ENCODE data around the gene SND1. TPM values are rescaled to one million over a fixed set of nuclear protein-coding genes. Genes with fewer than 3 reads are reported as not detected.

Gene SND1
- total and polyA plus RNA-seq, 10 of the 15 experiments (the other 5 are each of a cell fraction or from before 2014, with no cell fraction given): 52.4 to 270 (median 146) TPM

GRCh38 chr7:128000854-128001265 lies 348.9 kb downstream of the SND1 start:
- H2AFZ ChIP-seq (ENCODE audit: control insufficient read depth, low read depth, low read length): no peak overlapping the region
- no peak overlapping the region for H3K4me3 ChIP-seq
- WGBS (ENCODE audit: insufficient coverage, insufficient replicate concordance, low lambda C conversion rate, missing lambda C conversion rate): 7% methylated on average over 6 of the region's 6 CpGs
- no peaks in the 10 kb centered on the region for H3K27me3 ChIP-seq (replicated peaks in 1 of 2; ENCODE audit: control insufficient read depth in 2 of 2, insufficient read depth in 2 of 2, low read length in 1 of 2)
- H3K4me1 ChIP-seq (ENCODE audit: control insufficient read depth, insufficient read depth, low read length): peaks cover 47% of the 10 kb centered on the region
- peaks cover 4% of the 10 kb centered on the region; the same call in 1 of the 2 replicates for H4K20me1 ChIP-seq (ENCODE audit: control insufficient read depth, insufficient read depth)
- RAD21 ChIA-PET (ENCODE audit: unreplicated experiment): interaction anchor here (0.8 to 1.6 kb wide), 2 partner anchors 108 to 230 kb away, joined by 3 to 5 read pairs; no protein-coding TSS in a partner anchor
- peak overlapping the region; percentile 36; the same call in 1 of the 2 replicates for H3K4me2 ChIP-seq (ENCODE audit: control insufficient read depth, insufficient read depth)
- H3K9ac ChIP-seq (ENCODE audit: control insufficient read depth, insufficient read depth, low read length): no peak overlapping the region
- H3K36me3 ChIP-seq (ENCODE audit: control insufficient read depth in 2 of 2, insufficient read depth in 2 of 2, low read length in 1 of 2): peaks cover 6 to 8% of the 10 kb centered on the region in 2 experiments; a peak in 3 of 4 replicates
- FAIRE-seq: peak; percentile 49
- 0 out of 2 replicates have a peak overlapping the region, but pooled peaks have one; percentile 20 for H3K27ac ChIP-seq (ENCODE audit: control insufficient read depth, insufficient read depth)
- H3K9me3 ChIP-seq (replicated peaks; ENCODE audit: control insufficient read depth, insufficient read depth, low read length): no peaks in the 10 kb centered on the region
- intact Hi-C loops (cut with micrococcal nuclease; ENCODE audit: unreplicated experiment): no loop called here
- peak; percentile 55 for DNase-seq (ENCODE audit: low read depth, low spot score)
- SMC1A ChIA-PET (ENCODE audit: uncharacterized antibody, unreplicated experiment): interaction anchor here (0.7 to 2.8 kb wide), 8 partner anchors 34 to 292 kb away, joined by 3 to 10 read pairs (median 4); no protein-coding TSS in a partner anchor
- peak; percentile 91 for ATAC-seq
- CTCF ChIA-PET: interaction anchor here (1.0 to 1.5 kb wide), 5 partner anchors 11 to 291 kb away, joined by 3 to 5 read pairs (median 3); no protein-coding TSS in a partner anchor
- POLR2A ChIA-PET: no interaction called here
- no TSS peak for BruUV-seq (replicated peaks)
- in situ Hi-C loops (cut with MboI): no loop called here
- no peaks in the 10 kb centered on the region for H3K79me2 ChIP-seq (ENCODE audit: control insufficient read depth, insufficient read depth, low read length)
- TF ChIP-seq NR2C2 (IDR thresholded peaks at IDR 0.05; ENCODE audit: borderline replicate concordance, control insufficient read depth, insufficient read length, low read depth): no peak
- no peak for TF ChIP-seq RAD21 (IDR thresholded peaks at IDR 0.05; ENCODE audit: insufficient read depth, low read depth, low read length)
- TF ChIP-seq JUNB (IDR thresholded peaks at IDR 0.05): peak; percentile 57; the same call in 1 of the 2 replicates
- 0 out of 2 replicates have a peak, but pooled peaks have one; percentile 18 for TF ChIP-seq RAD51 (IDR thresholded peaks at IDR 0.05)
- no peak for TF ChIP-seq RBBP5 (conservative IDR thresholded peaks at IDR 0.05)
- TF ChIP-seq RUNX3 (IDR thresholded peaks at IDR 0.05; ENCODE audit: low read length): peak; percentile 76
- TF ChIP-seq STAT1 (conservative IDR thresholded peaks at IDR 0.05): no peak
- no peak for TF ChIP-seq RB1 (IDR thresholded peaks at IDR 0.05; ENCODE audit: borderline replicate concordance)
- TF ChIP-seq SREBF1 (IDR thresholded peaks at IDR 0.05; ENCODE audit: low read length): no peak
- TF ChIP-seq YBX1 (IDR thresholded peaks at IDR 0.05): no peak
- 0 out of 2 replicates have a peak, but pooled peaks have one; percentile 57 for TF ChIP-seq BCL11A (IDR thresholded peaks at IDR 0.05; ENCODE audit: low read depth, low read length)
- TF ChIP-seq ZNF622 (IDR thresholded peaks at IDR 0.05): no peak
- TF ChIP-seq RELA (IDR thresholded peaks at IDR 0.05; ENCODE audit: borderline replicate concordance, partially characterized antibody): no peak
- TF ChIP-seq ZNF592 (IDR thresholded peaks at IDR 0.05): no peak
- no peak for TF ChIP-seq MEF2A (IDR thresholded peaks at IDR 0.05; ENCODE audit: insufficient read depth, low read depth, low read length)
- TF ChIP-seq MTA3 (IDR thresholded peaks at IDR 0.05; ENCODE audit: borderline replicate concordance, low read length): no peak
- no peak for TF ChIP-seq CUX1 (IDR thresholded peaks at IDR 0.05; ENCODE audit: insufficient replicate concordance, low read depth, low read length)

All from GM12878 (cell line).